IMR-90 (cell line): ENCODE results near the gene ITLN1. TPM values are rescaled to one million over a fixed set of nuclear protein-coding genes. Genes with fewer than 3 reads are reported as not detected.

Source experiments
- ATAC-seq: fragments of 200-7000 bp; cut with Tn5 transposase; 2 replicates; pipeline ENCODE4 v1.9.1; 2020; ENCODE audit warnings: low read depth, mild to moderate bottlenecking, moderate library complexity
- BruUV-seq: library from RNA; stranded (reverse); fragments of 400-500 nt; replicated peaks from 2 replicates; lab custom pipeline; 2021; lab: Mats Ljungman, UMichigan
- CTCF ChIA-PET: fragments of 300-600 bp; formaldehyde crosslinking; extraction: SDS; loops from one replicate; lab custom pipeline; 2021; ENCODE audit warnings: antibody characterized with exemption; lab: Yijun Ruan, JAX
- POLR2A ChIA-PET: fragments of 300-600 bp; sonication (Branson Sonifier 250); formaldehyde crosslinking; loops from one replicate; lab custom pipeline; 2022; ENCODE audit warnings: antibody characterized with exemption; ENCODE audit not compliant: unreplicated experiment; lab: Charles Lee
- DNase-seq: peaks from one replicate; pipeline ENCODE4 v3.0.0; 2013
- H2AFZ ChIP-seq: replicated peaks from 2 replicates; pipeline ENCODE3; 2013; ENCODE audit warnings: low read length, mild to moderate bottlenecking; ENCODE audit not compliant: poor library complexity
- H2AK5ac ChIP-seq: 2 replicates; pipeline ENCODE4 v1.6.1; 2013; ENCODE audit warnings: low read depth, low read length, inconsistent platforms
- H2AK9ac ChIP-seq: replicated peaks from 2 replicates; pipeline ENCODE3; 2013; ENCODE audit warnings: mild to moderate bottlenecking, low read depth, low read length, moderate library complexity; ENCODE audit not compliant: poor library complexity
- H2BK120ac ChIP-seq: 2 replicates; pipeline ENCODE4 v1.6.1; 2013; ENCODE audit warnings: low read depth, low read length, inconsistent platforms
- H2BK15ac ChIP-seq: 3 replicates; pipeline ENCODE4 v1.6.1; 2013; ENCODE audit warnings: low read depth, low read length, inconsistent platforms
- H2BK20ac ChIP-seq: 2 replicates; pipeline ENCODE4 v1.6.1; 2013; ENCODE audit warnings: low read depth, mild to moderate bottlenecking, inconsistent platforms, low read length, moderate library complexity
- H2BK5ac ChIP-seq: 2 replicates; pipeline ENCODE4 v1.6.1; 2013; ENCODE audit warnings: mild to moderate bottlenecking, low read depth, low read length, inconsistent platforms; ENCODE audit not compliant: poor library complexity, severe bottlenecking
- H3K14ac ChIP-seq: replicated peaks from 2 replicates; pipeline ENCODE4 v1.6.1; 2013; ENCODE audit warnings: low read depth, low read length, inconsistent platforms
- H3K18ac ChIP-seq: 2 replicates; pipeline ENCODE4 v1.6.1; 2013; ENCODE audit warnings: low read depth, low read length, control low read depth
- H3K23ac ChIP-seq: 2 replicates; pipeline ENCODE4 v1.6.1; 2013; ENCODE audit warnings: low read depth, low read length, inconsistent platforms
- H3K27ac ChIP-seq: 2 replicates; pipeline ENCODE4 v1.5.1; 2013; ENCODE audit warnings: mild to moderate bottlenecking, control low read depth, low read length; ENCODE audit not compliant: insufficient read depth
- H3K27me3 ChIP-seq: 2 replicates; pipeline ENCODE4 v1.6.1; 2013; ENCODE audit warnings: low read length; ENCODE audit not compliant: control insufficient read depth, insufficient read depth
- H3K36me3 ChIP-seq: 2 replicates; pipeline ENCODE4 v1.6.1; 2013; ENCODE audit warnings: low read length, mixed read lengths; ENCODE audit not compliant: control insufficient read depth, insufficient read depth
- H3K4ac ChIP-seq: 2 replicates; pipeline ENCODE4 v1.6.1; 2013; ENCODE audit warnings: low read depth, low read length, inconsistent platforms
- H3K4me1 ChIP-seq: 2 replicates; pipeline ENCODE4 v1.6.1; 2013; ENCODE audit warnings: low read length, mixed read lengths; ENCODE audit not compliant: control insufficient read depth, insufficient read depth
- H3K4me2 ChIP-seq: 2 replicates; pipeline ENCODE4 v1.6.1; 2013; ENCODE audit warnings: low read depth, mild to moderate bottlenecking, control low read depth, low read length, moderate library complexity
- H3K4me3 ChIP-seq: 2 replicates; pipeline ENCODE4 v1.5.1; 2013; ENCODE audit warnings: low read depth, mild to moderate bottlenecking, control low read depth, low read length, moderate library complexity; ENCODE audit not compliant: insufficient read depth
- H3K56ac ChIP-seq: 2 replicates; pipeline ENCODE4 v1.6.1; 2013; ENCODE audit warnings: low read length, inconsistent platforms; ENCODE audit not compliant: insufficient read depth; ENCODE audit errors: extremely low read depth
- H3K79me1 ChIP-seq, 2 experiments: 2 replicates each; pipeline ENCODE4 v1.6.1; 2013; ENCODE audit warnings: low read length in 2 of 2, inconsistent platforms in 1 of 2, low read depth in 1 of 2
- H3K9ac ChIP-seq: 2 replicates; pipeline ENCODE4 v1.6.1; 2013; ENCODE audit warnings: low read depth, low read length, control low read depth
- H3K9me1 ChIP-seq: 2 replicates; pipeline ENCODE4 v1.6.1; 2013; ENCODE audit warnings: low read length, inconsistent platforms; ENCODE audit not compliant: insufficient read depth
- H3K9me3 ChIP-seq: 2 replicates; pipeline ENCODE4 v1.6.1; 2013; ENCODE audit warnings: low read length; ENCODE audit not compliant: control insufficient read depth, insufficient read depth
- H4K20me1 ChIP-seq: 2 replicates; pipeline ENCODE4 v1.6.1; 2013; ENCODE audit warnings: low read length, inconsistent platforms; ENCODE audit not compliant: insufficient read depth
- H4K5ac ChIP-seq: 2 replicates; pipeline ENCODE4 v1.6.1; 2013; ENCODE audit warnings: mild to moderate bottlenecking, low read depth, low read length, control low read depth
- H4K8ac ChIP-seq, 2 experiments: 2 replicates each; pipeline ENCODE4 v1.6.1; 2013; ENCODE audit warnings: low read depth in 2 of 2, low read length in 2 of 2, control low read depth in 1 of 2, inconsistent platforms in 1 of 2
- H4K91ac ChIP-seq: 2 replicates; pipeline ENCODE4 v1.6.1; 2013; ENCODE audit warnings: low read depth, low read length, inconsistent platforms; ENCODE audit not compliant: insufficient read depth
- BHLHE40 ChIP-seq: fragments of 150-350 bp; IDR thresholded peaks from 2 replicates; pipeline ENCODE4 v1.6.1; 2016; ENCODE audit warnings: mild to moderate bottlenecking, low read depth, low read length
- CEBPB ChIP-seq: IDR thresholded peaks from 2 replicates; pipeline ENCODE4 v1.6.1; 2012; ENCODE audit warnings: low read depth, low read length, improper control_type of control experiment
- CHD1 ChIP-seq: IDR thresholded peaks from 2 replicates; pipeline ENCODE4 v1.6.1; 2012; ENCODE audit warnings: low read depth, low read length, improper control_type of control experiment
- CTCF ChIP-seq: conservative IDR thresholded peaks from 2 replicates; pipeline ENCODE4 v1.5.1; 2012; ENCODE audit warnings: mild to moderate bottlenecking, low read depth, low read length, improper control_type of control experiment
- ELK1 ChIP-seq: fragments of 150-350 bp; IDR thresholded peaks from 2 replicates; pipeline ENCODE4 v1.6.1; 2016; ENCODE audit warnings: low read depth, mild to moderate bottlenecking, low read length, moderate library complexity, borderline replicate concordance
- FOS ChIP-seq: fragments of 150-350 bp; IDR thresholded peaks from 2 replicates; pipeline ENCODE4 v1.6.1; 2016; ENCODE audit warnings: low read depth, low read length
- MAFK ChIP-seq: IDR thresholded peaks from 2 replicates; pipeline ENCODE4 v1.6.1; 2012; ENCODE audit warnings: low read depth, low read length, improper control_type of control experiment
- MAZ ChIP-seq: IDR thresholded peaks from 2 replicates; pipeline ENCODE4 v1.6.1; 2012; ENCODE audit warnings: low read depth, mild to moderate bottlenecking, low read length, improper control_type of control experiment, moderate library complexity, borderline replicate concordance
- MXI1 ChIP-seq: IDR thresholded peaks from 2 replicates; pipeline ENCODE4 v1.6.1; 2012; ENCODE audit warnings: low read depth, mild to moderate bottlenecking, low read length, moderate library complexity, borderline replicate concordance
- NFE2L2 ChIP-seq: fragments of 150-350 bp; IDR thresholded peaks from 2 replicates; pipeline ENCODE4 v1.6.1; 2016; ENCODE audit warnings: low read depth, mild to moderate bottlenecking, low read length
- POLR2A ChIP-seq: IDR thresholded peaks from 2 replicates; pipeline ENCODE4 v1.6.1; 2012; ENCODE audit warnings: mild to moderate bottlenecking, low read depth, low read length
- RAD21 ChIP-seq: IDR thresholded peaks from 2 replicates; pipeline ENCODE4 v1.6.1; 2012; ENCODE audit warnings: low read length, improper control_type of control experiment
- RCOR1 ChIP-seq: IDR thresholded peaks from 2 replicates; pipeline ENCODE4 v1.6.1; 2012; ENCODE audit warnings: mild to moderate bottlenecking, low read length, improper control_type of control experiment; ENCODE audit not compliant: insufficient replicate concordance
- RFX5 ChIP-seq: IDR thresholded peaks from 2 replicates; pipeline ENCODE4 v1.8.0; 2012; ENCODE audit warnings: low read depth, mild to moderate bottlenecking, low read length, moderate library complexity
- SMC3 ChIP-seq: fragments of 150-350 bp; IDR thresholded peaks from 2 replicates; pipeline ENCODE4 v1.6.1; 2016; ENCODE audit warnings: low read depth, mild to moderate bottlenecking, antibody characterized with exemption, low read length, moderate library complexity
- USF2 ChIP-seq: fragments of 150-350 bp; IDR thresholded peaks from 2 replicates; pipeline ENCODE4 v1.6.1; 2017; ENCODE audit warnings: mild to moderate bottlenecking, antibody characterized with exemption, low read length, low read depth
- WGBS, 2 experiments: methylation state at CpG; one replicate each; pipeline versions ENCODE4 v1.1.5 to v1.1.7; 2013; ENCODE audit warnings: missing lambda C conversion rate in 2 of 2; ENCODE audit not compliant: insufficient read length in 1 of 2; ENCODE audit errors: extremely low coverage in 2 of 2; 5-methylcytosine and 5-hydroxymethylcytosine counted together
- dilution Hi-C: fragments of 300-500 bp; cut with HindIII; formaldehyde crosslinking; loops from one replicate; pipeline ENCODE4 v1.14.3; 2018; ENCODE audit warnings: low sequenced_read_pairs; ENCODE audit not compliant: unreplicated experiment
- in situ Hi-C: fragments of 300-500 bp; cut with MboI; formaldehyde crosslinking; loops from 3 replicates; pipeline ENCODE4 v1.14.3; 2019; ENCODE audit warnings: low sequenced_read_pairs, inconsistent platforms, mixed read lengths
- intact Hi-C: fragments of 100-400 bp; cut with micrococcal nuclease; formaldehyde crosslinking; loops from 2 replicates; pipeline ENCODE4 v1.10.0; 2022
- polyA plus RNA-seq, 3 experiments: library from polyadenylated mRNA; depleted of rRNA; stranded (reverse); fragments of >200 nt; gene quantifications; 2 replicates each; pipeline ENCODE4 v1.2.3, GENCODE V29; 2012; ENCODE audit warnings: low replicate concordance in 1 of 3
- total RNA-seq: library from RNA; depleted of rRNA; stranded (reverse); fragments of >200 nt; gene quantifications from 2 replicates; pipeline ENCODE4 v1.2.3, GENCODE V29; 2012

ITLN1 gene
- total and polyA plus RNA-seq, 2 of the 4 experiments (the other 2 are of a cell fraction), result not detected

GRCh38 chr1:160866695-160867260 lies 18.2 kb downstream of the ITLN1 start:
- TF ChIP-seq CEBPB (no peak), MAFK (no peak), USF2 (no peak), CHD1 (no peak), RAD21 (no peak), RFX5 (no peak), BHLHE40 (no peak), NFE2L2 (no peak), MAZ (no peak), SMC3 (no peak), CTCF (no peak), MXI1 (no peak), FOS (no peak), POLR2A (no peak), ELK1 (no peak), RCOR1 (no peak)
- Histone ChIP-seq H2AK9ac (no peak overlapping the region), H2BK120ac (no peak overlapping the region), H3K27ac (no peak overlapping the region), H3K4ac (no peak overlapping the region), H4K20me1 (no peaks in the 10 kb centered on the region), H3K36me3 (no peaks in the 10 kb centered on the region), H3K23ac (no peak overlapping the region), H3K9me3 (no peaks in the 10 kb centered on the region), H2AFZ (no peak overlapping the region), H3K9ac (no peak overlapping the region), H2BK5ac (no peak overlapping the region), H2BK20ac (no peak overlapping the region), H3K4me3 (no peak overlapping the region), H4K91ac (no peak overlapping the region), H2BK15ac (no peak overlapping the region), H3K9me1 (no peaks in the 10 kb centered on the region), H3K14ac (no peak overlapping the region), H3K56ac (no peak overlapping the region), H4K5ac (no peak overlapping the region), H3K79me1 (no peaks in the 10 kb centered on the region), H4K8ac (no peak overlapping the region), H2AK5ac (no peak overlapping the region), H3K27me3 (no peaks in the 10 kb centered on the region), H3K4me2 (no peak overlapping the region), H3K4me1 (no peaks in the 10 kb centered on the region), H3K18ac (no peak overlapping the region)
- ChIA-PET POLR2A (no interaction called here), CTCF (no interaction called here)
- no CpG with 5 or more reads among the region's 6 CpGs for WGBS, 2 experiments
- BruUV-seq, result no TSS peak
- dilution Hi-C loops (no loop called here), in situ Hi-C loops (no loop called here), intact Hi-C loops (no loop called here)
- no peak for DNase-seq
- no peak for ATAC-seq
